HG02642 (cell line): Measurements from ENCODE around the gene SPAG7.

Experiments used
- ATAC-seq: cut with Tn5 transposase; IDR thresholded peaks from one replicate; pipeline ENCODE4 v1.9.1; 2021; ENCODE audit warnings: mild to moderate bottlenecking; ENCODE audit not compliant: unreplicated experiment, poor library complexity

SPAG7 gene

GRCh38 chr17:4978726-4979125 is 11.1 kb upstream of the SPAG7 start:
- ATAC-seq, result no peak

- no peak for ATAC-seq
Observed at GRCh38 chr17:4974115-4974670, 6.6 kb upstream of the SPAG7 start.

GRCh38 chr17:4973256-4974114 is 5.9 kb upstream of the SPAG7 start:
- no peak for ATAC-seq

GRCh38 chr17:4972752-4973151 is 5.1 kb upstream of the SPAG7 start:
- ATAC-seq, result no peak

- ATAC-seq, result no peak
Observed at GRCh38 chr17:4972322-4972721, 4.7 kb upstream of the SPAG7 start.

- ATAC-seq, result no peak
Observed at GRCh38 chr17:4971826-4972225, 4.2 kb upstream of the SPAG7 start.

- ATAC-seq, result no peak
Observed at GRCh38 chr17:4970273-4970672, 2.7 kb upstream of the SPAG7 start.

- ATAC-seq, result no peak
Observed at GRCh38 chr17:4969551-4970173, 2.0 kb upstream of the SPAG7 start.

GRCh38 chr17:4969047-4969550 is 1.5 kb upstream of the SPAG7 start:
- ATAC-seq, result no peak

GRCh38 chr17:4968486-4969046 is 949 bp upstream of the SPAG7 start:
- ATAC-seq, result no peak

- peak; percentile 85 for ATAC-seq
Observed at GRCh38 chr17:4966844-4967538, 626 bp downstream of the SPAG7 start.

GRCh38 chr17:4965311-4965986 is 2.2 kb downstream of the SPAG7 start:
- no peak for ATAC-seq

- ATAC-seq, result no peak
Observed at GRCh38 chr17:4960279-4960922, 7.2 kb downstream of the SPAG7 start.

GRCh38 chr17:4959261-4959965 is 8.2 kb downstream of the SPAG7 start:
- no peak for ATAC-seq

- no peak for ATAC-seq
Observed at GRCh38 chr17:4958102-4958501, 9.5 kb downstream of the SPAG7 start.

GRCh38 chr17:4956493-4957061 is 11.0 kb downstream of the SPAG7 start:
- ATAC-seq, result no peak

GRCh38 chr17:4955091-4955490 is 12.5 kb downstream of the SPAG7 start:
- ATAC-seq, result no peak

GRCh38 chr17:4953451-4953961 is 14.1 kb downstream of the SPAG7 start:
- no peak for ATAC-seq
